Muscle layer of colon (tissue), 2 donors: ENCODE data around the gene ZNF331.

Source experiments
- H3K27ac ChIP-seq: one replicate; pipeline ENCODE4 v1.7.0; 2013; ENCODE audit warnings: low read depth, mild to moderate bottlenecking, low read length, moderate library complexity
- H3K27me3 ChIP-seq, 2 donors: one replicate each; pipeline ENCODE4 v1.7.0; 2013; ENCODE audit warnings: low read length in 2 of 2, mild to moderate bottlenecking in 2 of 2; ENCODE audit not compliant: insufficient read depth in 2 of 2, control insufficient read depth in 1 of 2
- H3K36me3 ChIP-seq: one replicate; pipeline ENCODE4 v1.7.0; 2013; ENCODE audit warnings: mild to moderate bottlenecking, low read length; ENCODE audit not compliant: insufficient read depth
- H3K4me1 ChIP-seq: one replicate; pipeline ENCODE4 v1.7.0; 2013; ENCODE audit warnings: mild to moderate bottlenecking, low read length; ENCODE audit not compliant: insufficient read depth
- H3K4me3 ChIP-seq, 2 donors: one replicate each; pipeline ENCODE4 v1.7.0; 2013; ENCODE audit warnings: low read length in 2 of 2, low read depth in 1 of 2, mild to moderate bottlenecking in 1 of 2, moderate library complexity in 1 of 2
- H3K9ac ChIP-seq: one replicate; pipeline ENCODE4 v1.7.0; 2013; ENCODE audit warnings: low read length
- H3K9me3 ChIP-seq: one replicate; pipeline ENCODE4 v1.7.0; 2013; ENCODE audit warnings: mild to moderate bottlenecking, low read length
- donor health status: abdominal sarcoma.
- donor health status: Adenocarcinoma of cecum.

Gene ZNF331

GRCh38 chr19:53549340-53549739, 11.4 kb downstream of the ZNF331 start:
- Histone ChIP-seq H3K9ac (no peak overlapping the region), H3K4me1 (peaks cover 5% of the 10 kb centered on the region), H3K27ac (no peak overlapping the region), H3K36me3 (no peaks in the 10 kb centered on the region), H3K9me3 (no peaks in the 10 kb centered on the region), H3K4me3 (no peak overlapping the region), H3K27me3 (no peaks in the 10 kb centered on the region)

GRCh38 chr19:53552001-53552721, 14.2 kb downstream of the ZNF331 start:
- Histone ChIP-seq H3K27ac (no peak overlapping the region), H3K9me3 (no peaks in the 10 kb centered on the region), H3K4me3 (no peak overlapping the region), H3K27me3 (no peaks in the 10 kb centered on the region), H3K36me3 (no peaks in the 10 kb centered on the region), H3K4me1 (peaks cover 5% of the 10 kb centered on the region), H3K9ac (no peak overlapping the region)

GRCh38 chr19:53553156-53553555, 15.2 kb downstream of the ZNF331 start:
- H3K27ac ChIP-seq = no peak overlapping the region
- H3K9me3 ChIP-seq = no peaks in the 10 kb centered on the region
- no peaks in the 10 kb centered on the region for H3K27me3 ChIP-seq
- H3K4me1 ChIP-seq = peaks cover 5% of the 10 kb centered on the region
- H3K36me3 ChIP-seq = no peaks in the 10 kb centered on the region
- no peak overlapping the region for H3K9ac ChIP-seq
- no peak overlapping the region for H3K4me3 ChIP-seq

GRCh38 chr19:53553865-53554791, 16.2 kb downstream of the ZNF331 start:
- Histone ChIP-seq H3K27me3 (no peaks in the 10 kb centered on the region), H3K9ac (peak overlapping the region; percentile 65), H3K4me3 (peak overlapping the region; percentile 33 to 67), H3K9me3 (no peaks in the 10 kb centered on the region), H3K4me1 (peaks cover 5% of the 10 kb centered on the region), H3K27ac (peak overlapping the region; percentile 80), H3K36me3 (peaks cover 1% of the 10 kb centered on the region)

GRCh38 chr19:53554804-53555203, 16.9 kb downstream of the ZNF331 start:
- peak overlapping the region; percentile 80 for H3K27ac ChIP-seq
- peaks cover 7% of the 10 kb centered on the region for H3K36me3 ChIP-seq
- peak overlapping the region; percentile 33 to 67 for H3K4me3 ChIP-seq
- H3K27me3 ChIP-seq = no peaks in the 10 kb centered on the region
- peaks cover 5% of the 10 kb centered on the region for H3K4me1 ChIP-seq
- no peaks in the 10 kb centered on the region for H3K9me3 ChIP-seq
- peak overlapping the region; percentile 65 for H3K9ac ChIP-seq

- no peaks in the 10 kb centered on the region for H3K9me3 ChIP-seq
- H3K9ac ChIP-seq = peak overlapping the region; percentile 65
- H3K36me3 ChIP-seq = peaks cover 13% of the 10 kb centered on the region
- no peak overlapping the region for H3K27ac ChIP-seq
- H3K4me1 ChIP-seq = peaks cover 5% of the 10 kb centered on the region
- peak overlapping the region in 1 of 2 donors; percentile 67 for H3K4me3 ChIP-seq
- no peaks in the 10 kb centered on the region for H3K27me3 ChIP-seq
Measured at GRCh38 chr19:53555352-53555751, 17.4 kb downstream of the ZNF331 start.

- Histone ChIP-seq H3K36me3 (peaks cover 19% of the 10 kb centered on the region), H3K27me3 (no peaks in the 10 kb centered on the region), H3K9me3 (no peaks in the 10 kb centered on the region), H3K4me1 (no peaks in the 10 kb centered on the region), H3K27ac (no peak overlapping the region), H3K9ac (no peak overlapping the region), H3K4me3 (no peak overlapping the region)
Measured at GRCh38 chr19:53571339-53571738, 33.4 kb downstream of the ZNF331 start.

- Histone ChIP-seq H3K9ac (no peak overlapping the region), H3K27ac (no peak overlapping the region), H3K9me3 (no peaks in the 10 kb centered on the region), H3K36me3 (peaks cover 30% of the 10 kb centered on the region), H3K4me1 (no peaks in the 10 kb centered on the region), H3K27me3 (no peaks in the 10 kb centered on the region), H3K4me3 (no peak overlapping the region)
Measured at GRCh38 chr19:53576941-53577653, 39.2 kb downstream of the ZNF331 start.

GRCh38 chr19:53577968-53578367, 40.0 kb downstream of the ZNF331 start:
- no peaks in the 10 kb centered on the region for H3K9me3 ChIP-seq
- no peak overlapping the region for H3K4me3 ChIP-seq
- peaks cover 30% of the 10 kb centered on the region for H3K36me3 ChIP-seq

GRCh38 chr19:53579518-53579917, 41.6 kb downstream of the ZNF331 start:
- no peaks in the 10 kb centered on the region for H3K9me3 ChIP-seq
- no peaks in the 10 kb centered on the region for H3K27me3 ChIP-seq
- H3K36me3 ChIP-seq = peaks cover 26% of the 10 kb centered on the region
- no peak overlapping the region for H3K27ac ChIP-seq
- H3K4me3 ChIP-seq = no peak overlapping the region
- H3K9ac ChIP-seq = no peak overlapping the region
- no peaks in the 10 kb centered on the region for H3K4me1 ChIP-seq

More at GRCh38 chr19:53577968-53578367, 40.0 kb downstream of the ZNF331 start:
- Histone ChIP-seq H3K4me1 (no peaks in the 10 kb centered on the region), H3K9ac (no peak overlapping the region), H3K27me3 (no peaks in the 10 kb centered on the region), H3K27ac (no peak overlapping the region)
